ENCODE measurements around the gene ACR.

- TF ChIP-seq YY1 (IDR thresholded peaks at IDR 0.05; ENCODE audit: low read depth), result no peak
- no peak for TF ChIP-seq CTCF (IDR thresholded peaks at IDR 0.05)
- no peak for TF ChIP-seq MAX (IDR thresholded peaks at IDR 0.05; ENCODE audit: low read depth)
- no peak for TF ChIP-seq POLR2AphosphoS5 (IDR thresholded peaks at IDR 0.05; ENCODE audit: low read depth, low read length)
Measured at GRCh38 chr22:50688448-50688847, 49.6 kb upstream of the ACR start.
